HG02571 (cell line): ENCODE measurements around the gene KDM2A.
A peak's percentile ranks its signal among the peaks of the same experiment; 100 is the strongest.
"Not testable (repeated sequence)": the region's sequence is repeated elsewhere in the genome, so short reads cannot be mapped to it uniquely, and the experiment has no call there.

Experiments used
- ATAC-seq: cut with Tn5 transposase; IDR thresholded peaks from one replicate; pipeline ENCODE4 v1.9.1; 2021; ENCODE audit warnings: mild to moderate bottlenecking, moderate library complexity; ENCODE audit not compliant: unreplicated experiment

Gene KDM2A

GRCh38 chr11:67117672-67118180 is 1.3 kb upstream of the KDM2A start:
- ATAC-seq: peak; percentile 1

DNA sequence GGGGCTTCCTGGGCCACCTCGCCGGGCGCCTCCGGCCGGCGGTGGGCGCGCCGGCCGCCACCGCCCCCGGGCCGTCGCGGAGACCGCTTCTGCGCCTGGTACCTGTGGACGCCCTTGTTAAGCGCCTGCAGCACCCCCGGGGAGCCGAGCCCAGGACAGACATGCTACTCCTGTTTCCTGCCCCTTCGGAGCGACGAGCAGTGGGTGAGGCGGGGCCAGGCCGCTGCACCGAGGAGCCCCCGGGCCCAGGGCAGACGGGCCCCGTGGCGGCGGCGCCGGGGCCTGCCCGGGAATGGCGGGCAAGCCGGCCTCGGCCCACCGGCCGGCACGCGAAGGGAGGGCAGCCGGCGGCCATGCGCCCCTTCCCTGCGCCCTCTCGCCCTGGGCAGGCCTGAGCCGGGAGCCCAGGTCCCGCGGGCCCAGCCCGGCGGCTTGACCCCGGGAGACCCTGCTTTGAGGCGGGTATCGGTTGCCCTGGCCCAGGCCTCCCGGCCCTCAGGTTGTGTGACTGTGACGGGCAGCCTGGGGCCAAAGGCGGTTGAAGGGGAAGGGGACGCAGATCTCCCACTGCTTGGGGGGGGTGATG is 789 bp upstream of the KDM2A start:
- ATAC-seq: peak; percentile 17

DNA sequence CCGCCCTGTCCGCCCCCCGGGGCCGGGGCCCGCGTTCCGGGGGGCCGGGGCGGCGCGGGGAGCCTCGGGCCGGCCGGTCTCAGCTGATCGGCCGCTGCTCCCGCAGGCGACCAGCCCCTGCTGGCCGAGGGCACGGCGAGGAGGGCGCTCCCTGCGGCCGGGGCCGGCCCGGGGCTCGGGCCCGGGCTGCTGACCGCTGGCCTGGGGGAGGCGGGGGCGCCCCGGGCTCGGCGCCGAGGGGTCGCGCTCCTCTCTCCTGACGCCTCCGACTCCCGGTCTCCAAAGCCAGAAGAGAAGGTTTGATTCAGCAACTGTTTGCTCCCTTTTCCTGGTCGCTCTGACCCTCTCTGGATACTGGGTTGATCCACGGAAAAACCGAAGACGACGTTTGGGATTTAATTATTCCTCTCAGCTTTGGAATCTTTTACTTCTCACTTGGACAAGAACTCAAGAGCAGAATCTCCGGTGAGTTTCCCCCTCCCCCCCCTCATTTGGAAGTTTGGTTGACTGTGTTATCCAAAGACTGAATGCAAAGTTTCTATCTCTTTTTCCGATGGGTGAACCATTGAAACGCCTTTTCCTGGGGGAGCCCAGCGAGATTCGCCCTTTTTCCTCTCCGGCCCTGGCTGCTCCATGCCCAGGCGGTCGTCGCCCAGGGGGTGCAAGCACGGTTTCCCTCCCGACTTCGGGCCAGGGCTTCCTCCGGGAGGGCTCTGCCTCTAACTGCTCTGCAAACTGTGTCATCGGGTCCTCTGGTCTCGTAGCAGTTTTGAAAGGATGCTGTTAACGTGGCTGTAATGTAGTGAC is 725 bp downstream of the KDM2A start:
- peak; percentile 11 for ATAC-seq

GRCh38 chr11:67120456-67120855 is 1.4 kb downstream of the KDM2A start:
- ATAC-seq: no peak

- no peak for ATAC-seq
Measured at GRCh38 chr11:67120881-67121710, 2.0 kb downstream of the KDM2A start.

DNA sequence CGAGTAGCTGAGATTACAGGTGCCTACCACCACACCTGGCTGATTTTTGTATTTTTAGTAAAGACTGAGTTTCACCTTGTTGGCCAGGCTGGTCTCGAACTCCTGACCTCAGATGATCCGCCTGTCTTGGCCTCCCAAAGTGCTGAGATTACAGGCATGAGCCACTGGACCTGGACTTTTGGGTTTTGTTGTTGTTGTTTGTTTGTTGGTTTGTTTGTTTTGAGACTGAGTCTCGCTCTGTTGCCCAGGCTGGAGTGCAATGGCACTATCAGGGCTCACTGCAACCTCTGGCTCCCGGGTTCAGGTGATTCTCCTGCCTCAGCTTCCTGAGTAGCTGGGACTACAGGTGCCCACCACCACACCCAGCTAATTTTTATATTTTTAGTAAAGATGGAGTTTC is 4.7 kb downstream of the KDM2A start:
- not testable (repeated sequence) for ATAC-seq

DNA sequence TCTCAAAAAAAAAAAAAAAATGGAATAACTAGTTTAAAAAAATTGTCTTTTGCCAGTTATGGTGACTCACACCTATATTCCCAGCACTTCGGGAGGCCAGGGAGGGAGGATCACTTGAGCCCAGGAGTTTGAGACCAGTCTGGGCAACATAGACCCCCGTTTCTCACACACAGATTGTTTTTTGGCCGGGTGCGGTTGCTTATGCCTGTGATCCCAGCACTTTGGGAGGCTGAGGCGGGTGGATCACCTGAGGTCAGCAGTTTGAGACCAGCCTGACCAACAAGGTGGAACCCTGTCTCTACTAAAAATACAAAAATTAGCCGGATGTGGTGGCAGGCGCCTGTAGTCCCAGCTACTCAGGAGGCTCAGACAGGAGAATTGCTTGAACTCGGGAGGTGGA is 7.2 kb downstream of the KDM2A start:
- ATAC-seq: not testable (repeated sequence)

- no peak for ATAC-seq
Measured at GRCh38 chr11:67126986-67127385, 7.9 kb downstream of the KDM2A start.

- not testable (repeated sequence) for ATAC-seq
Measured at GRCh38 chr11:67130861-67131260, 11.8 kb downstream of the KDM2A start.

GRCh38 chr11:67136156-67136555 is 17.1 kb downstream of the KDM2A start:
- ATAC-seq: no peak

GRCh38 chr11:67138922-67139321 is 19.9 kb downstream of the KDM2A start:
- ATAC-seq: no peak

DNA sequence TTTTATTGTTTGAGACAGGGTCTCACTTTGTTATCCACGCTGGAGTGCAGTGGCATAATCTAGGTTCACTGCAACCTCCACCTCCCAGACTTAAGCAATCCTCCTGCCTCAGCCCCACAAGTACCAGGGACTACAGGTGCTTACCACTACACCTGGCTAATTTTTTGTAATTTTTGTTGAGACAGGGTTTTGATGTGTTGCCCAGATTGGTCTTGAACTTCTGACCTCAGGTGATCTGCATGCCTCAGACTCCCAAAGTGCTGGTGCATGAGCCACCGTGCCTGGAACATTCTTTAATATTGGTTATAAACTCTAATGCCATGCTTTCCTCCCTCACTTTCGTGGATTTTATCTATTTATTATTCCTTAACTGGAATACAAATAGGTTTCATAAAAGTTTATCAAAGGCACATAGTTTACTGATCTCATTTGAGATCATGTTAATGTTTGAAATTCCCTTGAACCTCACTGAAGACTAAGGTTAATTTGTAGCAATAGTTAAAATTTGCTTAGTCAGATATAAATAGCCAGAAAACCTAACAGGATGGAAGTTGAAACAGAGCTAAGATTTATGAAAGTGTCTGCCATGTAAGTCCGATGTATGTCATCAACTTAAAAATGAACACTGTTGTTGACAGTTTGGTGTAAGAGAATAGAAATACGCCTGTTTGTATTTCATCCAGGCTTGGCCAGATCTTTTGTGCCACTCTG is 27.6 kb downstream of the KDM2A start:
- no peak for ATAC-seq

DNA sequence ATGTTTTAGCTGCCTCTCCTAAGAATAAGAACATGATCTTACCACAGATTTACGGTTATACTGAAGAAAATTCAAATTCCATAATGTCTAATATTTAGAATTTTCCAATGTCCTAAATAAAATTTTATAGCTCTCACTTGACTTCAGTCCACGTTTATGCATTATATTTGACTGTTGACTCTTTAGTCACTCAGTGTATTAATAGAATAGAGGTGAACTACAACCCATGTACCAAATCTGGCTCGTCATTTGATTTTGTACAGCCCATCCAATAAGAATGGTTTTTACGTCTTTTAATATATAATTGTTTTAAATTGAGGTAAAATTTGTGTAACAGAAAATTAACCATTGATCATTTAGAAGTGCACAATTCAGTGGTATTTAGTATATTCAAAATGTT is 34.9 kb downstream of the KDM2A start:
- ATAC-seq: no peak

DNA sequence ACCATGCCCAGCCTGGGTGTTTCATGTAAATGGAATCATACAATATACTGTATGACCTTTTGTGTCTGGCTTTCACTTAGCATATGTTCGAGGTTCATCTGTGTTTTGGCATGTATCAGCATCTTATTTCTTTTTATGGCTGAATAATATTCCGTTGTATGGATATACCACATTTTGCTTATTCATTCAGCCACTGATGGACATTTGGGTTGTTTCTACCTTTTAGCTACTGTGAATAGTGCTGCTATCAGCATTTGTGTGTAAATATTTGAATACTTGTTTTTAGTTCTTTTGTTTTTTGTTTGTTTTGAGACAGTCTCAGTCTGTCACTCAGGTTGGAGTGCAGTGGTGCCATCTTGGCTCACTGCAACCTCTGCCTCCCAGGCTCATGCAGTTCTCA is 35.7 kb downstream of the KDM2A start:
- ATAC-seq: no peak

DNA sequence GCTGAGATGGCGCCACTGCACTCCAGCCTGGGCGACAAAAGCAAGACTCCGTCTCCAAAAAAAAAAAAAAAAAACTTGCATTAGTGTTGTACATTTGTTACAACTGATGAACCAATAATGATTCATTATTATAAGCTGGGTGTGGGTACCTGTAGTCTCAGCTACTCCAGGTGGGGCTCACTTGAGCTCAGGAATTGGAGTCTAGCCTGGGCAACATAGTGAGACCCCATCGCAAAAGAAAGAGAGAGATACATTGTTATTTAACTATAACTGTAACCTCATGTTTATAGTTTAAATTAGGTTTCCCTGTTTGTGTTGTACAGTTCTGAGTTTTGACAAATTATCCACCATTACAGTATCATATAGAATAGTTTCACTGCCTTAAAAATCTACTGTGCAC is 38.6 kb downstream of the KDM2A start:
- ATAC-seq: no peak

DNA sequence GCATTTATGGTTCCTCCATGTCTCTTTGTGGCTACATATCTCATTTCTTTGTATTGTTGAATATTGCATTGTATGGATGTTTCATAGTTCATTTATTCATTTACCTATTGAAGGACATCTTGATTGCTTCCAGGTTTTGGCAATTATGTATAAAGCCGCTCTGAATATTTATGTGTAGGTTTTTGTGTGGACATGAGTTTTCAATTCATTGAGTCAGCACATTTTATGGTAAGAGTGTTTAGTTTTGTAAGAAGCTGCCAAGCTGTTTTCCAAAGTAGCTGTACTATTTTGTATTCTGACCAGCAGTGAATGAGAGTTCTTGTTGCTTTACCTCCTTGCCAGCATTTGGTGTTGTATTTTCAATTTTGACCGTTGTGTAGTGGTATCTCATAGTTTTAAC is 39.2 kb downstream of the KDM2A start:
- ATAC-seq: no peak

- ATAC-seq: no peak
Measured at GRCh38 chr11:67160045-67160444, 41.0 kb downstream of the KDM2A start.

- no peak for ATAC-seq
Measured at GRCh38 chr11:67160872-67161783, 42.1 kb downstream of the KDM2A start.

DNA sequence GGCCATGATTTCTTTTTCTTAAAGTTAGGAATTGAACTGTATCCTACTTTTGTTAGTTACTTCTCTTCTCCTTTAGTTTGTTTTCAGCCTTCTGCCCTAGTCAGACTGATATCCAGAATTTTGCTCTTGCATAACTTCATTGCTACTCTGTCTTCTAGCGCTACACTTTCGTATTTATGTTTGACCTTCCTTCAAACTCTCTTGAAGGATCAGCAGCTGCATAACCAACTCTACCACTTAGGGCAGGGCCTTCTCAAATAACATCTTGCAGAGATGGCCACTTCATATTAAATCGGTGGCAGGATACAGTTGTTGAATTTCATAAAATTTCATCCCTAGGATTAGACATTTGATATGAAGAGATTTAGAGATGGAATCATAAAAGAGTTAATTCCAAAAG is 43.9 kb downstream of the KDM2A start:
- ATAC-seq: no peak

- ATAC-seq: no peak
Measured at GRCh38 chr11:67165623-67166022, 46.6 kb downstream of the KDM2A start.
